AG04450 (cell line): Measurements from ENCODE around the gene AP5Z1. TPM values are rescaled to one million over a fixed set of nuclear protein-coding genes. Genes with fewer than 3 reads are reported as not detected.

Experiments used
- CTCF ChIA-PET: fragments of 300-600, 350-600 bp; formaldehyde crosslinking; extraction: SDS; loops from one replicate; lab custom pipeline; 2022; ENCODE audit warnings: antibody characterized with exemption, inconsistent platforms; lab: Charles Lee
- POLR2A ChIA-PET: fragments of 350-600 bp; formaldehyde crosslinking; extraction: SDS; loops from one replicate; lab custom pipeline; 2021; ENCODE audit warnings: antibody characterized with exemption, inconsistent platforms; lab: Yijun Ruan, JAX
- DNase-seq: peaks from one replicate; pipeline ENCODE4 v3.0.0-alpha.2; 2011; ENCODE audit warnings: low read depth, low spot score
- H3K27ac ChIP-seq: one replicate; pipeline ENCODE4 v1.5.1; 2012; ENCODE audit warnings: low read depth, low read length, control low read depth
- H3K27me3 ChIP-seq: one replicate; pipeline ENCODE4 v1.6.0; 2012; ENCODE audit warnings: low read length; ENCODE audit not compliant: control insufficient read depth, insufficient read depth
- H3K4me3 ChIP-seq: 2 replicates; pipeline ENCODE4 v1.5.1; 2011; ENCODE audit warnings: mild to moderate bottlenecking, low read depth, low read length, control low read depth
- H3K9me3 ChIP-seq: 2 replicates; pipeline ENCODE4 v1.5.1; 2012; ENCODE audit warnings: low read length; ENCODE audit not compliant: control insufficient read depth, insufficient read depth
- polyA plus RNA-seq: library from polyadenylated mRNA; depleted of rRNA; stranded (reverse); fragments of >200 nt; gene quantifications from 2 replicates; pipeline ENCODE4 v1.2.3, GENCODE V29; 2011
- TF ChIP-seq, protein P1 (sequence below): IDR thresholded peaks from 2 replicates; pipeline ENCODE4 v1.5.1; 2011; ENCODE audit warnings: low read depth, low read length, control low read depth, inconsistent platforms

Gene AP5Z1
- polyA plus RNA-seq, 1 experiment: 12.6 TPM

- H3K27ac ChIP-seq: no peak overlapping the region
- DNase-seq: no peak
- no peaks in the 10 kb centered on the region for H3K27me3 ChIP-seq
- no peaks in the 10 kb centered on the region; the same call in 1 of the 2 replicates for H3K9me3 ChIP-seq
- H3K4me3 ChIP-seq: no peak overlapping the region
- TF ChIP-seq, protein P1, sequence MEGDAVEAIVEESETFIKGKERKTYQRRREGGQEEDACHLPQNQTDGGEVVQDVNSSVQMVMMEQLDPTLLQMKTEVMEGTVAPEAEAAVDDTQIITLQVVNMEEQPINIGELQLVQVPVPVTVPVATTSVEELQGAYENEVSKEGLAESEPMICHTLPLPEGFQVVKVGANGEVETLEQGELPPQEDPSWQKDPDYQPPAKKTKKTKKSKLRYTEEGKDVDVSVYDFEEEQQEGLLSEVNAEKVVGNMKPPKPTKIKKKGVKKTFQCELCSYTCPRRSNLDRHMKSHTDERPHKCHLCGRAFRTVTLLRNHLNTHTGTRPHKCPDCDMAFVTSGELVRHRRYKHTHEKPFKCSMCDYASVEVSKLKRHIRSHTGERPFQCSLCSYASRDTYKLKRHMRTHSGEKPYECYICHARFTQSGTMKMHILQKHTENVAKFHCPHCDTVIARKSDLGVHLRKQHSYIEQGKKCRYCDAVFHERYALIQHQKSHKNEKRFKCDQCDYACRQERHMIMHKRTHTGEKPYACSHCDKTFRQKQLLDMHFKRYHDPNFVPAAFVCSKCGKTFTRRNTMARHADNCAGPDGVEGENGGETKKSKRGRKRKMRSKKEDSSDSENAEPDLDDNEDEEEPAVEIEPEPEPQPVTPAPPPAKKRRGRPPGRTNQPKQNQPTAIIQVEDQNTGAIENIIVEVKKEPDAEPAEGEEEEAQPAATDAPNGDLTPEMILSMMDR: no peak
- POLR2A ChIA-PET: interaction anchor here (1.1 kb wide), 1 partner anchor 12 kb away, joined by 3 read pairs; the partner anchor contains the start of gene AP5Z1
- CTCF ChIA-PET: no interaction called here
Observed at GRCh38 chr7:4763091-4763793, 12.2 kb upstream of the AP5Z1 start.

GRCh38 chr7:4763794-4764185 lies 11.6 kb upstream of the AP5Z1 start:
- CTCF ChIA-PET: no interaction called here
- POLR2A ChIA-PET: interaction anchor here (1.1 kb wide), 1 partner anchor 12 kb away, joined by 3 read pairs; the partner anchor contains the start of gene AP5Z1
- Histone ChIP-seq H3K27me3 (no peaks in the 10 kb centered on the region), H3K9me3 (no peaks in the 10 kb centered on the region; the same call in 1 of the 2 replicates), H3K4me3 (no peak overlapping the region), H3K27ac (no peak overlapping the region)
- no peak for DNase-seq
- TF ChIP-seq, protein P1: no peak

DNA sequence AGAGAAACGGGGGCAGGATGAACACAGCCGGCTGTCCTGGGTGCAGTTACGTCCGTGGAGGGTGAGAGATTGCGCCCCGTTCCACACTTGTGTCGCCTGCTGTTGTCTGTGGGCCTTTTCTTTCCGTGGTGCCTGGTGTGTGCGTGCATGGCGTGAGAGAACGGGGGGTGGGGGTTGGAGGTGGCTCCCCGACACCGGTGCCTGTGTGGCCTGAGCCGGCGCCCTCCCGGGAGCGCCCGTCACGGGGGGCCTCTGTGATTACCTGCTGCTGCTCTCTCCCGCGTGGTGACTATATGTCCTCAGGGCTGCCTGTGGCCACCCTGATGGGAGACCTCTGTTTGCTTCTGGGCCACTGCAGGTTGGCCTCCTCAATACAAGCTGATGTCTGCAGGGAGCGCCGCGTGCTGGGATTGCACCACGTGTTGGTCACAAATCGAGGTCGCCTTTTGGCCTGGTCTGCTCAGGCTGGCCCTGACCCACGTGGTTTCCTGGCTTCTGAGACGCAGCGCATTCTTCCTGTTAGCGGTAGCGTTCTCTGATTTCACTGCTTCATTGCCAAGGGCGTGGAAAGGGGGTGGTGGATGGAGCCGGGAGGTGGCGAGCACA lies 10.9 kb upstream of the AP5Z1 start:
- ChIA-PET CTCF (no interaction called here), POLR2A (interaction anchor here (1.1 kb wide), 1 partner anchor 11 kb away, joined by 3 read pairs; the partner anchor contains the start of gene AP5Z1)
- H3K27me3 ChIP-seq: no peaks in the 10 kb centered on the region
- no peak overlapping the region for H3K4me3 ChIP-seq
- TF ChIP-seq, protein P1: no peak
- H3K9me3 ChIP-seq: no peaks in the 10 kb centered on the region; the same call in 1 of the 2 replicates
- no peak for DNase-seq
- H3K27ac ChIP-seq: no peak overlapping the region

- no peak overlapping the region for H3K27ac ChIP-seq
- no peak for DNase-seq
- ChIA-PET POLR2A (interaction anchor here (1.8 kb wide), 1 partner anchor 10 kb away, joined by 4 read pairs; the partner anchor contains the start of gene AP5Z1), CTCF (interaction anchor here (0.9 to 1.4 kb wide), 2 partner anchors 10 to 74 kb away, joined by 3 to 4 read pairs; no protein-coding TSS in a partner anchor)
- H3K4me3 ChIP-seq: no peak overlapping the region
- no peaks in the 10 kb centered on the region for H3K27me3 ChIP-seq
- no peaks in the 10 kb centered on the region; the same call in 1 of the 2 replicates for H3K9me3 ChIP-seq
- TF ChIP-seq, protein P1: peak; percentile 36; the same call in 1 of the 2 replicates
Observed at GRCh38 chr7:4765776-4766490, 9.5 kb upstream of the AP5Z1 start.
